ENCODE measurements around the gene RBM5.

Gene RBM5

DNA sequence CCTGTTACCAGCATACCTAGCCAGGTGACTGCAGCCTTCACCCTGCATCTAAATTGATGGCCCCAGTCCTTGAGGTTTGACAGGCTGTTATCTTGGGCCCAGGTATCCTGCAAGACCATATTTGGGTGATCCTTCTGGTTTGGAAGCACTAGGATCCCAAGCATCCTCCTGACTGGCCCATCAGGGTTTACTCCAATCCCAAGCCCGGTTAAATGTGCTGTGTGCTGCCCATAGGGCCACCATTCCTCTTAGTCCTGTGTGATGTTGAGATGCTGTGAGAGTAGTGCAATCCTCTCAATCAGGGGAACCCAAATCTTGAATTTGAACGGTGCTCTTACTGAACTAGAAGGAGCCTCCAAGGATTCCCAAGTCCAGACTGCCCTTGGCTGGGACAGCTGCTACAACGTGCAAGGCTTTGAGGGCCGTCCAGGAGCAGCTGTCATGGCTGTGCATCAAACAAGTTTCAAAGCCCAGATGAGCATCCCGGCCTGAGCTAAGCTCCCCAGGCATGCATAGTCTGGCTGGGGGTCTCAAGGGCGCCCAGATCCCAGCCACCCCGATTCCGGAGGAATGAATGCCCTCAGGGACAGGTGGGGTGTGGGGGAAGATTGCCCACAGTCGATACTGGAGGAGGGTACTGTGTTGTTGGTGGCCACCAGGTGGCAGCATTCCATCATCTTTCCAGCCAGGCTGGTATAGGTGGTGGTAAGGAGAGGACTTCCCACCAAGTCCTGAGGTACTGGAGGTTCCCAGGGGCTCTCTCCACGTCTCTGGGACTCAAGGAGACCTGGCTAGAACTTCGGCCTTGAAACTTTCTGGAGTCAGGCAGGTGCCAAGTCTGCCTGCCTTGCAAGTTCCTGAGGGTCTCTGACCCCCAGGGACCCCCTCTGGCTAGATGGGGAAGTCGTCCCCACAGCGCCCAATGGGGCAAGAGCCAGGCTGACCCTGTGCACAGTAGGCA, 32.6 kb downstream of the RBM5 start:
- DNase-seq = peak; percentile 29 to 74 (median 52)

DNA sequence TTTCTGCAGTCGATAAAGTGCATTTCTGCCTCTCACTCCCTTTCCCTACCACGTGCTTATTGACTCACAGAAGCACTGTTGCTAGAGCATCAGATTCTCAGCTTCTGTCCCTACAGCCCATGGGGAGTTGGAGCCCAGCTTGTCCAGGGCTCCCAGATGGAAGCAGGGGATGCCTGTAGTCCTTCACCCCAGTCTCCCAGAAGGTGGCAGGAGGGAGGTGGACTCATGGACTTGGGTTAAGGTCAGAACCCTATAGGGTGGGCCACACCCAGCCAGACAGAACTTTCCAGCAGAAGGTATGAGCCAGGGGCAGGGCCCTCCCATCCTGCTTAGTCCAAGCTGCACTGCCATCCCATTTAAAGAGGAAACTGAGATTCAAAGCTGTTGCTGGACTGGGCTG, 33.4 kb downstream of the RBM5 start:
- no peak for DNase-seq

DNA sequence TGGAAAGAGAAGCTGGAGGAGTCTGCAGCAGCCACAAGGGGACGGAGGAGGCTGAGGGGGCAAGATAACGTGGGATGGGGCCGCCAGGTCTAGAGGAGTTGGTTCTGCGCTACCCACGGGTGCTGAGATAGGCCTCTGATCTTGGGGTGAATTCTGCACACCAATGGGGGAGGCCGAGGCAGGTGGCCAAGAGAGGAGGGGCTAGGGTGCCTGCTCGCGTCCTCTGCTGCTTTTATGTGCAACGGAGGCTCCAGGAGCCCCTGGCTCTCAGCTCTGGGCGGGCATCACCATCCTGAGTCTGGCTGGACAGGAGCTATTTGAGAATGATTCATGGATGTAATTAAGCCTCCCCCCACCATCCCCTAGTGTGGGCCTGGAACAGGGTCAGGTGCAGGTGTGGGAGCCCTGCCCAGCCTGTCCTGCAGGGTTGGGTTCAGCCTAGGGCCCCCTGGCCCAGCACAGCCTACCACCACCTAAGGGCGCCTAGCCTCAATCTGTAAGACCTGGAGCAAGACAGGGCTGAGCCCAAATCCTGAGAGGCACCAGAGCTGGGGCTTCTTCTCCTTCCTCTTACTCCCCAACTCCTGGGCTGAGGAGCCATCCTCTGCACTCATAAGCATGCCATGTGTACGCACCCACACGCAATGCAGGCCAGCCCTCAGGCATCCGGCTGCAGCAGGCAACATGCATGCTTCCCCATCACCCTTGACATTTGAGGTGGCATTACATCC, 34.1 kb downstream of the RBM5 start:
- DNase-seq = no peak

GRCh38 chr3:50123394-50124051, 34.8 kb downstream of the RBM5 start:
- no peak for DNase-seq

GRCh38 chr3:50124052-50124799, 35.5 kb downstream of the RBM5 start:
- no peak for DNase-seq

- no peak for DNase-seq
Measured at GRCh38 chr3:50124800-50125178, 36.1 kb downstream of the RBM5 start.

GRCh38 chr3:50125541-50126286, 37.0 kb downstream of the RBM5 start:
- no peak for DNase-seq

- no peak for DNase-seq
Measured at GRCh38 chr3:50126287-50127211, 37.8 kb downstream of the RBM5 start.

DNA sequence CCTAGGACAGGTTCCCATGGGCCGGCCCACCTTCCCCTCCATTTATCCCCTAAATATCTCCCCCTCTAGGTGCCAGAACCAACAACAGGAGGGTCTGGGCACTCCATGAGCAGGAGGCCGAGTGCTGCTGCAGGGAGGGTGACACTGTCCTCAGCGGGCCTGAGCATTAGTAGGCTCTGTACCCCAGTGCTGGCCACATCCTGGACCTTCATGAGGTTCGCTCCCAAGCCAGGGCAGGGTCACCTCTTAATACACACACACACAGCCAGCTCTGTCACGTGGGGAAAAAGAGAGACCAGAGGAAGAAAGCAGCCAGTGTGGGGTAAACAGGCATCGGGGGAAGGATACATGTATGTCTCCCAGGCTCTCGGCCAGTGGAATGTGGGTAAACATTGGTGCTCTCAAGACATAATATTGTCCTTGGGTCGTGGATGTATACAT, 38.6 kb downstream of the RBM5 start:
- DNase-seq = no peak

GRCh38 chr3:50128001-50128400, 39.3 kb downstream of the RBM5 start:
- no peak for DNase-seq

- no peak for DNase-seq
Measured at GRCh38 chr3:50130436-50130835, 41.7 kb downstream of the RBM5 start.

- no peak for DNase-seq
Measured at GRCh38 chr3:50132421-50133282, 43.9 kb downstream of the RBM5 start.

DNA sequence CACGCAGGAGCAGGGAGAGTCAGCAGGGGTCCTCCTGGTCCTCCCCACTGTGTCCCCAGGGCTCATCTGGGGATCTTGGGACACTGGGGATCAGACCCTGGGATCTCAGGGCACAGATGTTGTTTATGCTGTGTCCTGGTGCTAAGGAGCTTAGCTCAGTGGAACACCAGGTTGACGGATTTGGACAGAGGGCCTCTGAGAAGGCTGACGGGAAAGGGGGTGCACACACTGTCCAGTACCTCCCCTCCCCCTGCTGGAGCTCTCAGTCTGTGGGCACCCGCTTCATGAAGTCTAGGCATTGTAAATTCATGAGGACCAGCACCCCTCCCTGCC, 44.5 kb downstream of the RBM5 start:
- no peak for DNase-seq

- DNase-seq = no peak
Measured at GRCh38 chr3:50134367-50134766, 45.6 kb downstream of the RBM5 start.

GRCh38 chr3:50135964-50136363, 47.2 kb downstream of the RBM5 start:
- DNase-seq = no peak

DNA sequence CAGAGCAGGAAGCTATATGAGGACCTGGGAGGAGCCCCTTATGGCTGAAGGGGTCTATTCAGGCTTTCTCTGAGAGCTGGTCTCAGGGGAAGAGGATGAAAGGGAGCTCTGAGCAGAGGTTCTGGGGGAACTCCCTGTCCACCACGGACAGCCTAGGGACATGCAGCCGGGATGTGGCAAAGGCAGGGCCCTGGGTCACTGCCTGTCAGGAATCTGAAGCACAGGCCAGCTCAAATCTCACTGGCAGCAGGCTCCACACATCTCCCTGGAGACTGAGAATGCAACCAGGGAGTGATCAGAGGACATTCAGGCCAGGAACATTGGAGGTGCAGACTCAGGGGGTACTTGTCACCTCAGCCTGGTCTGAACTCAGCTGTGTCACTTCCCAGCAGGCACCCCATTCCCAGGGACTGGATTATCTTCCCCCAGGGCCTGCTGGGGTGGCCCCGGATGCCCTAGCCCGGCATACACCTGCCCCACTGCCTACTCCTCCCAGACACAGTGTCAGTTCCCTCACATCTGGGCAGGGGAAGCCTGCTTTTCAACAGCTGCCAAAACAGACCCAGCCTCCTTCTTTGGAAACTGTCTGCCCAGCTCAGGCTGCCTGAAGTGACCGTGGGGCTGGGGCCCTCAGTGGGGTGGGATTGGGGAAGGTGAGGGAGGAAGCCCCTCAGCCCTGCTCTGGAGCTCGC, 48.1 kb downstream of the RBM5 start:
- DNase-seq = no peak

- DNase-seq = no peak
Measured at GRCh38 chr3:50137531-50137930, 48.8 kb downstream of the RBM5 start.

- no peak for DNase-seq
Measured at GRCh38 chr3:50138266-50139200, 49.8 kb downstream of the RBM5 start.
